ENCODE measurements around the gene PEX16.

DNA sequence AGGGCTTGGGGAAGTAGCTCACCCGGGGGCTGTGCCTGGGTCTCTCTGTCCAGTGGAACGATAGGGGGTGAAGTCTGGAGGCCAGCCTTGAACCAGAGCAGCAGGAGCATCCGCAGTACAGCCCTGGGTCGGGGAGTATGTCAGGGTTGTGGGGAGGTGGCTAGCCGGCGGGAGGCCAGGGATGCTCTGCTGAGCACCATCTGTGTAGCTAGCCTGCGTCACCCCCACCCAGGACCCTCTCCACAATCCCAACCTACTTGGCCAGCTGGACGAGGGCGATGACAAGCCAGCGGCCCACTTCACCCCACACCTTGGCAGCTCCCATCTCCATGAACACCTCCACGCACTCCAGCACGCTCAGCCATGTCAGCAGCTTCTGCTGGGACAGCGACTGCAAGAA, 2.2 kb downstream of the PEX16 start:
- TF ChIP-seq, protein P1, sequence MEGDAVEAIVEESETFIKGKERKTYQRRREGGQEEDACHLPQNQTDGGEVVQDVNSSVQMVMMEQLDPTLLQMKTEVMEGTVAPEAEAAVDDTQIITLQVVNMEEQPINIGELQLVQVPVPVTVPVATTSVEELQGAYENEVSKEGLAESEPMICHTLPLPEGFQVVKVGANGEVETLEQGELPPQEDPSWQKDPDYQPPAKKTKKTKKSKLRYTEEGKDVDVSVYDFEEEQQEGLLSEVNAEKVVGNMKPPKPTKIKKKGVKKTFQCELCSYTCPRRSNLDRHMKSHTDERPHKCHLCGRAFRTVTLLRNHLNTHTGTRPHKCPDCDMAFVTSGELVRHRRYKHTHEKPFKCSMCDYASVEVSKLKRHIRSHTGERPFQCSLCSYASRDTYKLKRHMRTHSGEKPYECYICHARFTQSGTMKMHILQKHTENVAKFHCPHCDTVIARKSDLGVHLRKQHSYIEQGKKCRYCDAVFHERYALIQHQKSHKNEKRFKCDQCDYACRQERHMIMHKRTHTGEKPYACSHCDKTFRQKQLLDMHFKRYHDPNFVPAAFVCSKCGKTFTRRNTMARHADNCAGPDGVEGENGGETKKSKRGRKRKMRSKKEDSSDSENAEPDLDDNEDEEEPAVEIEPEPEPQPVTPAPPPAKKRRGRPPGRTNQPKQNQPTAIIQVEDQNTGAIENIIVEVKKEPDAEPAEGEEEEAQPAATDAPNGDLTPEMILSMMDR (IDR thresholded peaks at IDR 0.05): no peak
- no peak for TF ChIP-seq POLR2A (IDR thresholded peaks at IDR 0.05)
- TF ChIP-seq POLR2AphosphoS5 (IDR thresholded peaks at IDR 0.05): no peak
- TF ChIP-seq EP300 (IDR thresholded peaks at IDR 0.05; ENCODE audit: low read depth): no peak
